ENCODE measurements around the gene TPPP3.

DNA sequence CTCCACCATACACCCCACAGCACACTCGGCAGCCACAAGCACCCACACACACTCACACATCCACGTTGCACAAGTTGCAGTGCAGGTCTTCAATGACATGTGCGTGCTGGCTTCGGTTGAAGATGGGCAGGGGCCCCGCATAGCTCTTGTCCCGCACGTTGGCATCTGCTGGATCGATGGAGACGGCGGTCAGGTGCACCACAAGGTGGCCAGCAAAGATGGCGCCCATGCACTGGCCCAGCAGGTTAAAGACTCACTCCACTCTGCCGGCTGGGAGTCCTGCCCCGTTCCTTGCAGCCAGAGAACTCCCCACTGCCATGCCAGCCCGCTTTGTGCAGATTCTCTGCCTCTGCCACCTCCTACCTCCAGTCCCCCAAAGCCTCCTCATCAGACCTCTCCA lies 7.6 kb upstream of the TPPP3 start:
- TF ChIP-seq, protein P1, sequence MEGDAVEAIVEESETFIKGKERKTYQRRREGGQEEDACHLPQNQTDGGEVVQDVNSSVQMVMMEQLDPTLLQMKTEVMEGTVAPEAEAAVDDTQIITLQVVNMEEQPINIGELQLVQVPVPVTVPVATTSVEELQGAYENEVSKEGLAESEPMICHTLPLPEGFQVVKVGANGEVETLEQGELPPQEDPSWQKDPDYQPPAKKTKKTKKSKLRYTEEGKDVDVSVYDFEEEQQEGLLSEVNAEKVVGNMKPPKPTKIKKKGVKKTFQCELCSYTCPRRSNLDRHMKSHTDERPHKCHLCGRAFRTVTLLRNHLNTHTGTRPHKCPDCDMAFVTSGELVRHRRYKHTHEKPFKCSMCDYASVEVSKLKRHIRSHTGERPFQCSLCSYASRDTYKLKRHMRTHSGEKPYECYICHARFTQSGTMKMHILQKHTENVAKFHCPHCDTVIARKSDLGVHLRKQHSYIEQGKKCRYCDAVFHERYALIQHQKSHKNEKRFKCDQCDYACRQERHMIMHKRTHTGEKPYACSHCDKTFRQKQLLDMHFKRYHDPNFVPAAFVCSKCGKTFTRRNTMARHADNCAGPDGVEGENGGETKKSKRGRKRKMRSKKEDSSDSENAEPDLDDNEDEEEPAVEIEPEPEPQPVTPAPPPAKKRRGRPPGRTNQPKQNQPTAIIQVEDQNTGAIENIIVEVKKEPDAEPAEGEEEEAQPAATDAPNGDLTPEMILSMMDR (IDR thresholded peaks at IDR 0.05) = no peak
- TF ChIP-seq POLR2A (IDR thresholded peaks at IDR 0.05) (no peak), EP300 (IDR thresholded peaks at IDR 0.05) (no peak)
